PC-9 (cell line): Measurements from ENCODE around the gene GRAMD2A. TPM values are rescaled to one million over a fixed set of nuclear protein-coding genes. Genes with fewer than 3 reads are reported as not detected.
A peak's percentile ranks its signal among the peaks of the same experiment; 100 is the strongest.

Source experiments
- BruUV-seq: library from RNA; stranded (reverse); fragments of 400-500 nt; replicated peaks from 2 replicates; lab custom pipeline; 2021; lab: Mats Ljungman, UMichigan
- CTCF ChIA-PET: fragments of 300-600 bp; sonication (Branson Sonifier 250); formaldehyde crosslinking; loops from one replicate; lab custom pipeline; 2022; ENCODE audit warnings: antibody characterized with exemption; lab: Charles Lee
- POLR2A ChIA-PET: fragments of 300-600 bp; sonication (Branson Sonifier 250); formaldehyde crosslinking; loops from one replicate; lab custom pipeline; 2022; ENCODE audit warnings: antibody characterized with exemption; ENCODE audit not compliant: unreplicated experiment; lab: Charles Lee
- DNase-seq, 2 experiments: peaks; one replicate each; pipeline versions ENCODE4 v3.0.0 to v3.0.0-alpha.2; 2015 to 2022; ENCODE audit warnings: mixed read lengths in 1 of 2
- H2AFZ ChIP-seq: fragments of 200-600 bp; sonication (generic); 2 replicates; pipeline ENCODE4 v1.8.1; 2017; ENCODE audit warnings: antibody characterized with exemption
- H3F3A ChIP-seq: fragments of 200-600 bp; sonication (generic); 2 replicates; pipeline ENCODE4 v1.8.1; 2017; ENCODE audit warnings: antibody characterized with exemption, mild to moderate bottlenecking, low read depth; ENCODE audit not compliant: insufficient read depth
- H3K27ac ChIP-seq: fragments of 200-600 bp; sonication (generic); 2 replicates; pipeline ENCODE4 v1.6.1; 2016; ENCODE audit warnings: mixed run types
- H3K27me3 ChIP-seq: fragments of 200-600 bp; sonication (generic); 2 replicates; pipeline ENCODE4 v1.6.1; 2016; ENCODE audit warnings: low read depth, mixed run types; ENCODE audit not compliant: insufficient read depth
- H3K36me3 ChIP-seq: fragments of 200-600 bp; sonication (generic); 2 replicates; pipeline ENCODE4 v1.6.1; 2016; ENCODE audit warnings: low read depth, mixed run types
- H3K4me1 ChIP-seq: fragments of 200-600 bp; sonication (generic); replicated peaks from 2 replicates; pipeline ENCODE4 v1.6.1; 2016; ENCODE audit warnings: mixed run types; ENCODE audit not compliant: insufficient read depth
- H3K4me2 ChIP-seq: fragments of 200-600 bp; sonication (generic); 2 replicates; pipeline ENCODE4 v1.6.1; 2017; ENCODE audit warnings: mixed run types
- H3K4me3 ChIP-seq: fragments of 200-600 bp; sonication (generic); 2 replicates; pipeline ENCODE4 v1.6.1; 2016; ENCODE audit warnings: mixed run types
- H3K79me2 ChIP-seq: fragments of 200-600 bp; sonication (generic); 2 replicates; pipeline ENCODE4 v1.6.1; 2017; ENCODE audit warnings: low read depth, mixed run types
- H3K9me2 ChIP-seq: fragments of 200-600 bp; sonication (generic); 2 replicates; pipeline ENCODE4 v1.8.1; 2017; ENCODE audit warnings: mild to moderate bottlenecking; ENCODE audit not compliant: insufficient read depth
- H3K9me3 ChIP-seq: fragments of 200-600 bp; sonication (generic); 2 replicates; pipeline ENCODE4 v1.8.1; 2016; ENCODE audit warnings: low read depth; ENCODE audit not compliant: insufficient read depth
- H4K20me1 ChIP-seq: fragments of 200-600 bp; sonication (generic); 2 replicates; pipeline ENCODE4 v1.8.1; 2017; ENCODE audit not compliant: insufficient read depth
- CTCF ChIP-seq: fragments of 200-600 bp; sonication (generic); conservative IDR thresholded peaks from 2 replicates; pipeline ENCODE4 v1.6.1; 2017; ENCODE audit warnings: mixed run types, antibody characterized with exemption, mild to moderate bottlenecking, moderate library complexity
- EZH2 ChIP-seq: fragments of 200-600 bp; sonication (generic); IDR thresholded peaks from 2 replicates; pipeline ENCODE4 v1.8.0; 2017; ENCODE audit warnings: antibody characterized with exemption, low read depth
- intact Hi-C: fragments of 100-400 bp; cut with micrococcal nuclease; formaldehyde crosslinking; loops from one replicate; pipeline ENCODE4 v1.10.0; 2022; ENCODE audit not compliant: unreplicated experiment
- total RNA-seq: library from RNA; stranded (reverse); gene quantifications from 2 replicates; pipeline ENCODE4 v1.2.3, GENCODE V29; 2021

The GRAMD2A gene
- total RNA-seq, 1 experiment from 2014 or later: 60.2 TPM

- H3K4me1 ChIP-seq: peaks cover 51% of the 10 kb centered on the region
- H3K4me2 ChIP-seq: peak overlapping the region; percentile 99
- H3K27ac ChIP-seq: peak overlapping the region; percentile 96
- H4K20me1 ChIP-seq: no peaks in the 10 kb centered on the region
- intact Hi-C loops: loop anchor here (1.0 kb wide), 1 partner anchor 14 kb away; no protein-coding TSS in a partner anchor
- POLR2A ChIA-PET: interaction anchor here (0.6 to 1.7 kb wide), 2 partner anchors 14 to 117 kb away, joined by 3 to 6 read pairs; no protein-coding TSS in a partner anchor
- no peak for DNase-seq
- peaks cover 41% of the 10 kb centered on the region for H3F3A ChIP-seq
- no peaks in the 10 kb centered on the region for H3K9me2 ChIP-seq
- H3K9me3 ChIP-seq: no peaks in the 10 kb centered on the region
- CTCF ChIA-PET: no interaction called here
- no peak overlapping the region; the same call in 1 of the 2 replicates for H3K4me3 ChIP-seq
- H3K27me3 ChIP-seq: no peaks in the 10 kb centered on the region
- H3K79me2 ChIP-seq: peaks cover 27% of the 10 kb centered on the region
- peaks cover 16% of the 10 kb centered on the region for H3K36me3 ChIP-seq
- no TSS peak for BruUV-seq
- H2AFZ ChIP-seq: peak overlapping the region; percentile 65; the same call in 1 of the 2 replicates
- no peak for TF ChIP-seq CTCF
- TF ChIP-seq EZH2: no peak
Measured at GRCh38 chr15:72170691-72171090, 26.9 kb downstream of the GRAMD2A start.

- TF ChIP-seq CTCF: no peak
- no peak for TF ChIP-seq EZH2
- ChIA-PET POLR2A (interaction anchor here (0.6 to 1.7 kb wide), 5 partner anchors 14 to 380 kb away, joined by 3 to 6 read pairs (median 5); no protein-coding TSS in a partner anchor), CTCF (interaction anchor here (0.6 kb wide), 1 partner anchor 58 kb away, joined by 7 read pairs; no protein-coding TSS in a partner anchor)
- BruUV-seq: no TSS peak
- Histone ChIP-seq H3F3A (peaks cover 41% of the 10 kb centered on the region), H3K4me2 (peak overlapping the region; percentile 99), H3K9me2 (no peaks in the 10 kb centered on the region), H3K4me3 (peak overlapping the region; percentile 66), H3K36me3 (peaks cover 22% of the 10 kb centered on the region), H3K9me3 (no peaks in the 10 kb centered on the region), H3K27ac (peak overlapping the region; percentile 96), H3K79me2 (peaks cover 31% of the 10 kb centered on the region), H4K20me1 (no peaks in the 10 kb centered on the region), H2AFZ (peak overlapping the region; percentile 65; the same call in 1 of the 2 replicates), H3K27me3 (no peaks in the 10 kb centered on the region), H3K4me1 (peaks cover 51% of the 10 kb centered on the region)
- peak; percentile 86 to 93 for DNase-seq
- intact Hi-C loops: loop anchor here (1.0 kb wide), 1 partner anchor 14 kb away; no protein-coding TSS in a partner anchor
Measured at GRCh38 chr15:72169921-72170611, 27.5 kb downstream of the GRAMD2A start.

- H3K4me3 ChIP-seq: peak overlapping the region; percentile 66
- peak overlapping the region; percentile 99 for H3K4me2 ChIP-seq
- no peaks in the 10 kb centered on the region for H3K9me2 ChIP-seq
- peaks cover 41% of the 10 kb centered on the region for H3F3A ChIP-seq
- peaks cover 31% of the 10 kb centered on the region for H3K79me2 ChIP-seq
- no peaks in the 10 kb centered on the region for H3K27me3 ChIP-seq
- TF ChIP-seq CTCF: no peak
- TF ChIP-seq EZH2: no peak
- no peaks in the 10 kb centered on the region for H4K20me1 ChIP-seq
- intact Hi-C loops: no loop called here
- peak overlapping the region; percentile 96 for H3K27ac ChIP-seq
- ChIA-PET CTCF (interaction anchor here (0.6 to 1.4 kb wide), 2 partner anchors 29 to 59 kb away, joined by 4 to 7 read pairs; no protein-coding TSS in a partner anchor), POLR2A (interaction anchor here (0.6 to 1.7 kb wide), 6 partner anchors 15 to 379 kb away, joined by 3 to 13 read pairs (median 6); partner anchors contain the start of genes MYO9A and SENP8)
- peaks cover 22% of the 10 kb centered on the region for H3K36me3 ChIP-seq
- H3K9me3 ChIP-seq: no peaks in the 10 kb centered on the region
- TSS peak; percentile 44 for BruUV-seq
- peak; percentile 68 to 72 for DNase-seq
- H2AFZ ChIP-seq: no peak overlapping the region
- H3K4me1 ChIP-seq: peaks cover 51% of the 10 kb centered on the region
Measured at GRCh38 chr15:72169236-72169920, 28.2 kb downstream of the GRAMD2A start.
